K562 (cell line): ENCODE data around the gene RPL10A. TPM values are rescaled to one million over a fixed set of nuclear protein-coding genes. Genes with fewer than 3 reads are reported as not detected.
A peak's percentile ranks its signal among the peaks of the same experiment; 100 is the strongest.

ENCODE experiments used
- ATAC-seq: fragments of 200-7000 bp; cut with Tn5 transposase; 3 replicates; pipeline ENCODE4 v1.9.1; 2020; ENCODE audit warnings: moderate library complexity
- BruUV-seq: library from RNA; stranded (reverse); fragments of 400-500 nt; replicated peaks from 2 replicates; lab custom pipeline; 2021; lab: Mats Ljungman, UMichigan
- CTCF ChIA-PET: fragments of 300-600 bp; formaldehyde crosslinking; extraction: SDS; loops from one replicate; lab custom pipeline; 2021; ENCODE audit warnings: low intra/inter-chr PET ratio; lab: Yijun Ruan, JAX
- POLR2A ChIA-PET: fragments of 300-600, 350-650 bp; sonication (Branson Sonifier 250); formaldehyde crosslinking; extraction: SDS; loops from one replicate; lab custom pipeline; 2021; ENCODE audit warnings: antibody characterized with exemption, inconsistent platforms; lab: Yijun Ruan, JAX
- DNase-seq, 4 experiments: peaks; one replicate each; pipeline versions ENCODE4 v3.0.0 to v3.0.0-alpha.2; 2011 to 2018; ENCODE audit warnings: low spot score in 3 of 4, mixed read lengths in 3 of 4; ENCODE audit errors: extremely low read depth in 1 of 4
- FAIRE-seq: peaks from 2 replicates; lab custom pipeline; 2011; peaks lifted over from hg19 to GRCh38; lab: Jason Lieb, UNC
- H2AFZ ChIP-seq: 2 replicates; pipeline ENCODE4 v1.6.0; 2011; ENCODE audit warnings: low read depth, low read length, control low read depth, inconsistent platforms
- H3K27ac ChIP-seq: fragments of 200-600 bp; 3 replicates; pipeline ENCODE4 v1.8.0; 2011; ENCODE audit warnings: low read depth, mild to moderate bottlenecking, control low read depth, inconsistent platforms, low read length, moderate library complexity, mixed read lengths; ENCODE audit errors: extremely low read depth
- H3K27me3 ChIP-seq, 2 experiments: fragments of 300-600 bp in 1 of 2; 2 replicates in 1 of 2; 3 replicates in 1 of 2; pipeline versions ENCODE4 v1.6.0 to v1.8.0; 2011; ENCODE audit warnings: inconsistent platforms in 2 of 2, low read length in 2 of 2, mild to moderate bottlenecking in 1 of 2, mixed read lengths in 1 of 2, moderate library complexity in 1 of 2; ENCODE audit not compliant: control insufficient read depth in 2 of 2, insufficient read depth in 2 of 2
- H3K36me3 ChIP-seq: fragments of 300-600 bp; 3 replicates; pipeline ENCODE4 v1.8.0; 2011; ENCODE audit warnings: mild to moderate bottlenecking, low read length, inconsistent platforms; ENCODE audit not compliant: control insufficient read depth, insufficient read depth
- H3K4me1 ChIP-seq, 2 experiments: fragments of 200-600 bp in 1 of 2; replicated peaks in 1 of 2; 2 replicates in 1 of 2; 3 replicates in 1 of 2; pipeline versions ENCODE4 v1.5.1 to v1.8.0; 2011; ENCODE audit warnings: inconsistent platforms in 2 of 2, low read length in 2 of 2, mild to moderate bottlenecking in 1 of 2, mixed read lengths in 1 of 2, moderate library complexity in 1 of 2; ENCODE audit not compliant: control insufficient read depth in 2 of 2, insufficient read depth in 2 of 2
- H3K4me2 ChIP-seq: 2 replicates; pipeline ENCODE4 v1.6.1; 2011; ENCODE audit warnings: low read length, control low read depth, inconsistent platforms, mixed read lengths; ENCODE audit not compliant: insufficient read depth
- H3K4me3 ChIP-seq: fragments of 200-600 bp; sonication (generic), shearing (Covaris generic); 2 replicates; pipeline ENCODE4 v1.5.1; 2016; ENCODE audit warnings: control low read depth, inconsistent platforms
- H3K79me2 ChIP-seq: fragments of 200-600 bp; 3 replicates; pipeline ENCODE4 v1.8.0; 2011; ENCODE audit warnings: low read length, inconsistent platforms; ENCODE audit not compliant: control insufficient read depth, insufficient read depth
- H3K9ac ChIP-seq, 2 experiments: 2 replicates each; pipeline versions ENCODE4 v1.6.0 to v1.6.1; 2011; ENCODE audit warnings: low read depth in 2 of 2, low read length in 2 of 2, control low read depth in 1 of 2, inconsistent platforms in 1 of 2, mild to moderate bottlenecking in 1 of 2, mixed read lengths in 1 of 2; ENCODE audit not compliant: insufficient read depth in 1 of 2
- H3K9me1 ChIP-seq: one replicate; pipeline ENCODE4 v1.6.0; 2011; ENCODE audit warnings: inconsistent platforms, mild to moderate bottlenecking, low read length, moderate library complexity; ENCODE audit not compliant: control insufficient read depth, insufficient read depth
- H3K9me3 ChIP-seq: replicated peaks from 2 replicates; pipeline ENCODE4 v1.5.1; 2011; ENCODE audit warnings: low read depth, low read length, inconsistent platforms; ENCODE audit not compliant: control insufficient read depth, insufficient read depth
- H4K20me1 ChIP-seq: replicated peaks from 2 replicates; pipeline ENCODE4 v1.6.1; 2011; ENCODE audit warnings: low read length, inconsistent platforms, mixed read lengths; ENCODE audit not compliant: control insufficient read depth, insufficient read depth
- CHCHD3 ChIP-seq: fragments of 250-450 bp; sonication (Bioruptor Pico); IDR thresholded peaks from 2 replicates; pipeline ENCODE4 v2.1.2; 2022; ENCODE audit warnings: mild to moderate bottlenecking
- DACH1 ChIP-seq: fragments of 450-650 bp; IDR thresholded peaks from 2 replicates; pipeline ENCODE4 v1.6.1; 2018; ENCODE audit not compliant: partially characterized antibody
- KLF13 ChIP-seq: fragments of 450-650 bp; IDR thresholded peaks from 2 replicates; pipeline ENCODE4 v1.6.1; 2016; ENCODE audit warnings: missing genetic modification characterization, low read depth, mild to moderate bottlenecking, missing compliant biosample characterization, moderate library complexity, borderline replicate concordance
- PCBP2 ChIP-seq: fragments of 200-400 bp; formaldehyde crosslinking; IDR thresholded peaks from 2 replicates; pipeline ENCODE4 v1.6.1; 2018; ENCODE audit warnings: low read length, low read depth, mild to moderate bottlenecking, moderate library complexity; ENCODE audit not compliant: poor library complexity, severe bottlenecking
- TCF3 ChIP-seq: sonication (generic); formaldehyde crosslinking; IDR thresholded peaks from 2 replicates; pipeline ENCODE4 v1.4.0; 2020; ENCODE audit warnings: mild to moderate bottlenecking, missing genetic modification reagents
- USF1 ChIP-seq: sonication (generic); formaldehyde crosslinking; IDR thresholded peaks from 2 replicates; pipeline ENCODE4 v1.9.0; 2022; ENCODE audit warnings: mild to moderate bottlenecking, missing genetic modification reagents
- WHSC1 ChIP-seq: IDR thresholded peaks from one replicate; pipeline ENCODE4 v1.6.1; 2012; ENCODE audit warnings: low read length, control low read depth, inconsistent platforms
- ZFP91 ChIP-seq: sonication (generic); formaldehyde crosslinking; IDR thresholded peaks from 2 replicates; pipeline ENCODE4 v1.8.0; 2022; ENCODE audit warnings: mild to moderate bottlenecking, missing genetic modification reagents
- ZNF239 ChIP-seq: fragments of 250-450 bp; sonication (Bioruptor Pico); IDR thresholded peaks from 2 replicates; pipeline ENCODE4 v1.4.0; 2020; ENCODE audit warnings: mild to moderate bottlenecking
- ZNF507 ChIP-seq: conservative IDR thresholded peaks from 2 replicates; pipeline ENCODE4 v1.6.1; 2017; ENCODE audit warnings: missing genetic modification characterization, missing compliant biosample characterization
- ZNF77 ChIP-seq: fragments of 250-450 bp; sonication (Bioruptor Pico); IDR thresholded peaks from 2 replicates; pipeline ENCODE4 v1.5.0; 2020
- ZZZ3 ChIP-seq: fragments of 450-650 bp; IDR thresholded peaks from 2 replicates; pipeline ENCODE4 v1.6.1; 2016; ENCODE audit warnings: antibody characterized with exemption, mild to moderate bottlenecking, moderate library complexity
- WGBS: fragments of 100-300 bp; shearing (Covaris generic); methylation state at CpG from one replicate; pipeline ENCODE4 v1.1.6; 2016; ENCODE audit warnings: low coverage, mixed read lengths; ENCODE audit not compliant: insufficient coverage; ENCODE audit errors: missing lambda C conversion rate; 5-methylcytosine and 5-hydroxymethylcytosine counted together
- in situ Hi-C: fragments of 300-500 bp; cut with MboI; formaldehyde crosslinking; loops from 4 replicates; pipeline ENCODE4 v1.15.0; 2018; ENCODE audit warnings: inconsistent platforms, mixed read lengths
- intact Hi-C: fragments of 100-400 bp; cut with micrococcal nuclease; formaldehyde crosslinking; loops from 2 replicates; pipeline ENCODE4 v1.14.2; 2022
- polyA plus RNA-seq, 8 experiments: library from polyadenylated mRNA; depleted of rRNA in 4 of 8; stranded (reverse) in 5 of 8; unstranded in 3 of 8; fragments of >200 nt; fragmentation: Nextera tagmentation in 2 of 8; fragmentation: Illumina TruSeq in 1 of 8; extraction: Ambion mirVana in 2 of 8; extraction: Trizol in 1 of 8; gene quantifications; 2 replicates each; pipeline versions ENCODE4 v1.2.1 to v1.2.3, GENCODE V29; 2011 to 2014; ENCODE audit warnings: inconsistent platforms in 1 of 8, missing spikeins in 1 of 8
- total RNA-seq, 7 experiments: library from RNA; depleted of rRNA in 6 of 7; stranded (reverse); fragments of >200 nt in 6 of 7; fragmentation: Illumina TruSeq in 2 of 7; extraction: Trizol in 2 of 7; gene quantifications; 2 replicates each; pipeline versions ENCODE4 v1.2.1 to v1.2.3, GENCODE V29; 2011 to 2021; ENCODE audit warnings: low replicate concordance in 1 of 7
- TF ChIP-seq, protein P1 (sequence below): fragments of 250-450 bp; sonication (Bioruptor Pico); IDR thresholded peaks from 2 replicates; pipeline ENCODE4 v1.8.0; 2021; ENCODE audit warnings: borderline replicate concordance, mild to moderate bottlenecking, moderate library complexity; ENCODE audit not compliant: poor library complexity, severe bottlenecking

The RPL10A gene
- total and polyA plus RNA-seq, 9 of the 15 experiments (the other 6 are each of a cell fraction or from before 2014, with no cell fraction given): 1,589 to 3,237 (median 2,116) TPM

DNA sequence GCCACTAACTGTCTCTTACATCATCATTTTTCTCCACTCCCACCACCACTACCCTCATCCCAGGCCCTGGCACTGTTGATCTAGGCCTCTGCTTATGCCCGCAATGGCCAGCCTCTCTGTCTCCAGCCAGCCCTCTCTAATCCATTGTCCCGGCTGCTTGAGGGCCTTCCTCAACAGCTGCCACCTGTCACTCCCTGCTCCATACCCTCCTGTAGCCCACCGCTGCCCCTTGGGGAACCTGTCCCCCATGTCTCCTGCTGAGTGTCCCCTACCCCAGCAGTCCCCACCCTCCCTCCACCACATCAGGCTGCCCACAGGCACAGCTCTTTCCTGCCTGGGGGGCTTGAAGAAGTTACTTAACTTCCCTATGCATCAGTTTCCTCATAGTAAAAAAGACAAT is 15.3 kb downstream of the RPL10A start:
- DNase-seq: no peak
- Histone ChIP-seq H3K27me3 (no peaks in the 10 kb centered on the region), H3K27ac (no peak overlapping the region), H3K9me3 (no peaks in the 10 kb centered on the region), H3K9ac (peak overlapping the region in 1 of 2 experiments; percentile 57; a peak in 1 of 4 replicates), H3K9me1 (no peaks in the 10 kb centered on the region), H4K20me1 (peaks cover 11% of the 10 kb centered on the region), H2AFZ (no peak overlapping the region), H3K36me3 (no peaks in the 10 kb centered on the region; the same call in 2 of the 3 replicates), H3K4me1 (peaks cover 23 to 37% of the 10 kb centered on the region in 2 experiments), H3K79me2 (no peaks in the 10 kb centered on the region), H3K4me3 (no peak overlapping the region), H3K4me2 (no peak overlapping the region)
- no peak for FAIRE-seq
- no peak for TF ChIP-seq ZZZ3
- no peak for TF ChIP-seq WHSC1
- no peak for TF ChIP-seq TCF3
- no peak for TF ChIP-seq DACH1
- TF ChIP-seq KLF13 (tag): no peak
- no peak for TF ChIP-seq ZFP91 (CRISPR knock-in tag)
- no peak for TF ChIP-seq PCBP2
- no peak for TF ChIP-seq USF1
- no peak for TF ChIP-seq ZNF507 (tag)
- TF ChIP-seq, protein P1, sequence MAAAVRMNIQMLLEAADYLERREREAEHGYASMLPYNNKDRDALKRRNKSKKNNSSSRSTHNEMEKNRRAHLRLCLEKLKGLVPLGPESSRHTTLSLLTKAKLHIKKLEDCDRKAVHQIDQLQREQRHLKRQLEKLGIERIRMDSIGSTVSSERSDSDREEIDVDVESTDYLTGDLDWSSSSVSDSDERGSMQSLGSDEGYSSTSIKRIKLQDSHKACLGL (CRISPR knock-in tag): no peak
- no peak for TF ChIP-seq ZNF239 (CRISPR knock-in tag)
- TF ChIP-seq CHCHD3 (CRISPR knock-in tag): no peak
- TF ChIP-seq ZNF77 (CRISPR knock-in tag): no peak
- CTCF ChIA-PET: no interaction called here
- 94% methylated on average over 3 of the region's 3 CpGs for WGBS
- intact Hi-C loops: no loop called here
- in situ Hi-C loops: no loop called here
- no TSS peak for BruUV-seq
- POLR2A ChIA-PET: interaction anchor here (0.9 to 9.5 kb wide), 2 partner anchors 12 to 13 kb away, joined by 3 to 167 read pairs; partner anchors contain the start of gene RPL10A
- ATAC-seq: no peak
